ENCODE data around the gene ZNF639.
"Not testable (repeated sequence)": the region's sequence is repeated elsewhere in the genome, so short reads cannot be mapped to it uniquely, and the experiment has no call there.

ZNF639 gene

GRCh38 chr3:179322286-179323196, at the start of gene ZNF639:
TSS of gene ZNF639 (plus strand) at chr3:179323031. CDS start at chr3:179328294, 5,263 bp downstream.
- peak; percentile 91 for DNase-seq

- DNase-seq, result not testable (repeated sequence)
Measured at GRCh38 chr3:179274434-179274833, 48.4 kb upstream of the ZNF639 start.

DNA sequence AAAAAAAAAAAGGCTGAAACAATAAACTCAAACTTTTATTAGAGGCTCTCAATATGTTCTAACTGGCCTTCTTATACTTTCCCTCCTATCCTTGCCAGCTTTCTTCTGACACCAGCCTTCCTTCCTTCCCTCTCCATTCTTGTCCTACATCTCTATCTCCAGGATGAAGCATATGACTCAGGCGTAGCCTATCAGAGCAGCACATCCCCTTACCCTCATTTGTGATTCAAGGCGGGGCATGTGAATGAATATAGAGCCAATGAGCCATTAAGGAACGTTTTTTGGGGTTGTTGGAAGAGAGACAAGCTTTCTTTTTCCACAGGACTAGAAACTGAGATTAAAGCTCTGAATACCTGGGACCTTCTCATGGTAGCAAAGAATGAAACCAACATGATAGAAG, 46.8 kb upstream of the ZNF639 start:
- no peak for DNase-seq

DNA sequence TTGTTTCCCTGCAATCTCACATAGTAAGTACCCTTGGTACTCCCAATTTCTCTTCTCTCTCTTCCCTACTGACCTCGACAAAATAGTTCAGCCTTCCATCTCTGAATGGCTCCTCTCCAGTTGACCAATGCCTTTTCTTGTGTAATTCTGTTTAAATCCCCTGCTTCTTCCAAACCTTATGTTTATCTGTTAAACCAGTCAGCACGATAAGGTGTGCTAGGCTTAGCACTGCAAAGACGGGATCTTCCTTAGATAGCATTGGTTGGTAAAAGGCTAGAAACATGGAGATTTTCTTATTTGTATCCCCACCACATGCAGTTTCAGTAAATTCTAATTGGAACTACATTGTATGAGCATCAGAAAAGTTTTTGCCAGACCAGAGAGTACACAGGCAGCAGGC, 46.1 kb upstream of the ZNF639 start:
- DNase-seq, result no peak

- no peak for DNase-seq
Measured at GRCh38 chr3:179278151-179278550, 44.7 kb upstream of the ZNF639 start.

GRCh38 chr3:179278932-179279693, 43.7 kb upstream of the ZNF639 start:
- no peak for DNase-seq

- DNase-seq, result no peak
Measured at GRCh38 chr3:179279837-179280236, 43.0 kb upstream of the ZNF639 start.

DNA sequence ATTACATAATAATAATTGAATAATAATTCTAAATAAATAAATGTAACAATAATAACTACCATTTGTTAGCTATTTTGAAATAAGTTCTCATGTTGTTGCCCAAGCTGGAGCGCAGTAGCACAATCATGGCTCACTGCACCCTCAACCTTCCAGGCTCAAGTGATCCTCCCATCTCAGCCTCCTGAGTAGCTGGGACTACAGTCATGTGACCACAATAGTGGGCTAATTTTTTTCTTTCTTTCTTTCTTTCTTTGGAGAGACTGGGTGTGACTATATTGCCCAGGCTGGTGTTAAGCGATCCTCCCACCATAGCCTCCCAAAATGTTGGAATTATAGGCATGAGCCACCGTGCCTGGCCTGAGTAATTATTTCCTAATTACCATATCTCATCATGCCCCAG, 41.0 kb upstream of the ZNF639 start:
- DNase-seq, result no peak

- DNase-seq, result no peak
Measured at GRCh38 chr3:179286331-179286730, 36.5 kb upstream of the ZNF639 start.

- no peak for DNase-seq
Measured at GRCh38 chr3:179288845-179289244, 34.0 kb upstream of the ZNF639 start.

DNA sequence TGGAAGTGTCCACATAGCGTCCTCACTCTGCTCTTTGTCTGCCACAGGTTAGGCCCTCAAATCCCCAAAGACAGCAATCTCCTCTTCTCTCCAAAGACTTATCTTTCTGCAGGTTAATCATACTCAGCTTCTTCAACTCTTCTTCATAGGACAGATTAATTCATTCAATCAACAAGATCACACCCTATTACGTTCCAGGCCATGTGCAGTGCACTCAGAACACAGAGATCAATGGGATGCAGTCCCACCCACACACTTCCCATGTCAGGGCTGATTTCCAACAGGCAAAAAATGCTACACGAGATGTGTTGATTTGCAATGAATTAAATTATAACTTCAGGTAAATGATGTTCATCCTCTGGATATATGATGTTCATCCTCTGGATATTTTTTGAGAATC, 33.5 kb upstream of the ZNF639 start:
- no peak for DNase-seq

DNA sequence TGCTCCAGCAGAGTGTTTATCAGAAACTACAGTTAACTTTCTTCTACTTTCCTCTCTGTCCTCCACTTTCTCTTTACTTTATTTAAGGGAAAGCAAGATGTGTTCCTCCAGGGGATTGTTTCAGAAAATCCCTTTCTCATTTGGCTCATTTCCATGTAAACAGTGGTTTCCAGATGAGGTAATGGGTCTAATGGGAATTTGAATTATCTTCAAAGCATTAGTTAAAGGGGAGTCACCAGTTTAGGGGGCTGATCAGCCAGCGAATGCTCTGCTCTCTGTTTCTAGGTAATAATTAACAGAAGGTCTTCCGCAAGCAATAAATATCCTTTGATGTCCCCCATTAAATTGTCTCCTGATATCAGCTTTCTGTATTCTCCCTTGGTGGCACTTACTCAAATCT, 30.4 kb upstream of the ZNF639 start:
- DNase-seq, result no peak

DNA sequence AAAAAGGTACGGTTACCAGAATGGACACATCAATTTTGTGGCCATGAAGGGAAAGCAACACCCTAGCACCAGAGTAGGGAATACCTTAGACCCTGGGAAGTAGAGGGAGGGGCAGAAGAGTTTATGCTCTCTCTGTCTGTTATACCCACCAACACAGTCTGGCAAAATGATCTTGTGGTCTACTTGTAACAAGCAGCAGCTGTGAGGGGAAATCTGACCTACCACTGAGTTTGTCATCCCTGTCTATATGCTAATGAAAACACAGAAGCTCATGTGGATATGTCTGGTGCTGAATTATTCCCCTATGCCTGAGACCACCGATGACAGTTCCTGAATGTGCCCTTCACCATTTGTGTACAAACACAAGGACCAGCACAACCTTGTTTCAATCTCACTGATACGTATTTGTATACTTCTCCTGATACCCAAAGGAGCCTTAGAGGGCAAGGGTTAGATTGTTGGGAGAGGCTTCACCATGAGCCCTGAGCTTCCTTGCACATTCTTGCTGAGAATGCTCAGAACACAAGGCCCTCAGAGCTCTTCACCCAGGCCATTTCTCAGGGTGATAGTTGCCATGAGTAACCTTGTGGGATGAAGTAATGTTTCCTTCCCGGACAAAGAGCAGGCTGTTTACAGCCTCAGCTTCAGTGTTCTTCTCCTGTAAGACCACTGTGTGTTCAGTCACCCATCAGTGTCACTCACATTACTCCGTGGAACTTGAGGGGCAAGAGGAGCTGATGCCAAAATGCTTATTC, 24.7 kb upstream of the ZNF639 start:
- DNase-seq, result no peak

DNA sequence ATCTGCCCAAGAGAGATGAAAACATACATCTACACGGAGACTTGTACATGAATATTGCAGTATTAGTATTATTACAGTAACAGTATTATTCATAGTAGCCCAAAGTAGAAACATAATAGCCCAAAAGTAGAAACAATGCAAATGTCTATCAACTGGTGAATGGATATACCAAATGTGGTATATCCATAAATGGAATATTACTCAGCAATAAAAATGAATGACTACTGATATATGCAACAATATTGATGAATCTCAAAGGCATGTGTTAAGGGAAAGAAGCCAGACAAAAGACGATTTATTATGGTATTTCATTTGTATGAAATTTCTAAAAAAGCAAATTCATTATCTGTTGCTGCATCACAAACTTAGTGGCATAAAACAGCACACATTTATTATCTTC, 23.5 kb upstream of the ZNF639 start:
- no peak for DNase-seq

- DNase-seq, result no peak
Measured at GRCh38 chr3:179299999-179300613, 22.7 kb upstream of the ZNF639 start.

- no peak for DNase-seq
Measured at GRCh38 chr3:179301645-179302044, 21.2 kb upstream of the ZNF639 start.

DNA sequence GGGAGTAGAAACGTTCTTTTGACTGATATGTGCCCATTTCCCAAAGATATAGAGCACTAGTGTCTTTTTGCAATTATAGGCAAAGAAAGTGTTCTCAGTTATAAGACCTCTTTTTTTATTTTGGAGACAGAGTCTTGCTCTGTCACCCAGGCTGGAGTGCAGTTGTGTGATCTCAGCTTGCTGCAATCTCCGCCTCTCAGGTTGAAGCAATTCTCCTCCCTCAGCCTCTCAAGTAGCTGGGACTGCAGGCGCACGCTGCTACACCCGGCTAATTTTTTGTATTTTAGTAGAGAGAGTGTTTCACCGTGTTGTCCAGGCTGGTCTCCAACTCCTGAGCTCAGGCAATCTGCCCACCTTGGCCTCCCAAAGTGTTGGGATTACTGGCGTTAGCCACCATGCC, 20.7 kb upstream of the ZNF639 start:
- no peak for DNase-seq

GRCh38 chr3:179304605-179305004, 18.2 kb upstream of the ZNF639 start:
- DNase-seq, result no peak

- not testable (repeated sequence) for DNase-seq
Measured at GRCh38 chr3:179307362-179307761, 15.5 kb upstream of the ZNF639 start.

DNA sequence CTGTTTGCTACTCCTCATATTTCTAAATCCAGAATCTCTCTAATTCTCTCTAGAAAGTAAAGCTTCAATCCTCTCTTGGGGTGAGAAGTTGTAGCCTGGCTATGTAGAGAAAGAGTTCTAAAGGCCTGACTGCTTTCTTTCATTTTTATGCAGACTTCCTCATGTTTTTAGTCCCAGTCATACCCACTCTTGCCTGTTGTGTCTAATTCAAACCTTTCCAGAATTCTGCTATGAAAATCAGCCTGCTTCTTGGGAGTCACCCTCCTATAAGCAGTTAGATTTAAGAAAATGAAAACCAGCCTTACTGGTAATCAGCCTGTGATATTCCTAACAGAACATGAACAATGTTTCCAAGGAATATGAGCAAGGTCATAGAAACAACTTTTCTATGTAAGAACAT, 14.8 kb upstream of the ZNF639 start:
- DNase-seq, result no peak

DNA sequence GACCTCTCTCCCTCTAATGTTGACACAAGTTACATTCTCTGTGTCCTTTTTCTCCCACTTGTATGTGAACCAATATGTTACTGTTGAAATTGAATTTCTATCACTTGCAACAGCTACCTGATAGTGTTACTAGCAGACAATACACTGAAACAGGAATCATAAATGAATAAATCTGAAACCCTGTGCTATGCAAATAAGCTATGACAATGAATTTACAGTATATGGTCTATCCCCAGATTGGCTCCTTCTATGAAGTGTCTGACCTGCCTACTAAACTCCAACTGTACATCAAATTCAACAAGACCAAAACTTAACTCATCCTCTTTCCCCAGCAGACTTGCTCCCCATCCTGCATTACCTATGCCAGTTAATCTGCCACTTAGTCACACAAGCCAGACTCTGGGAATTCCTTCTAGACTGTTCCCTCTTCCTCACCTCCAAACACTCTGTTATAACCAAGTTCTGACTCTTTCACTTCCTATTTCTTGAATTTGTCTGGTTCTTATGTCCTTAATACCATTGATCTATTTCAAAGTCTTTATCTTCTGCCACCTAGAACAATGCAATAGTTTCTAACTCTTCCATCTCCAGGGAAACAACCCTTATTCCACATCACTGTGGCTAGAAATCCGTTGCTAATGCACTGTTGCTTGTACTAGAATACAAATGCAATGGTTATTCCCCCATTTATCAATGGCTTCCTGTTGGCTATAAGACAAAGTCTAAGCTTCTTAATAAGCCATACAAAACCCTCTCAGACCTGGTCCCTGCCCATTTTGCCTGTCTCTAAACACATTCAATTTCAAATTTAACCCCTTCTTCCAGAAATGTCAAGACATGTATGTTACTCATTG, 13.4 kb upstream of the ZNF639 start:
- no peak for DNase-seq

DNA sequence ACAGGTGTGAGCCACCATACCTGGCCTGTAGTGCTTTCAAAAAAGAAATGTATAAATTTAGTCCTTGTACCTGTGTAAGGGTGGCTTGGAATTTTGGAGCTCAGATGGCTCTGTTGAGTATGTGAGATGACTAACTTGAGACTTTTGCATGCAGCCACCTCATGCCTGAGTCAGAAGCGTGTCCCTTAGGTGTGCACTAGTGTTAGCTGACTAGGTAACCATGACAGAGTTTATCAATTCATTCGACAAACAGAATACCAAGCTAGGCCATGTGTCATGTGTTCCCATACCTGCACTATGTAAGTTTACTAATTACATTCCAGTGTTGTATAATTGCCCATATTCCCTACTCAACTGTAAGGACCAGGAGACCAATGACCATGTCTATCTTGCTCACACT, 4.0 kb upstream of the ZNF639 start:
- DNase-seq, result no peak
